ENCODE measurements around the gene KCNK4. TPM values are rescaled to one million over a fixed set of nuclear protein-coding genes. Genes with fewer than 3 reads are reported as not detected.
A peak's percentile ranks its signal among the peaks of the same experiment; 100 is the strongest.

KCNK4 gene
- total and polyA plus RNA-seq, 2 of the 13 experiments (the other 11 are each of a cell fraction or from before 2014, with no cell fraction given), result not detected

- TF ChIP-seq PATZ1 (CRISPR knock-in tag; IDR thresholded peaks at IDR 0.05), result peak; percentile 51; the same call in 1 of the 2 replicates
- no peak for TF ChIP-seq ZNF124 (CRISPR knock-in tag; IDR thresholded peaks at IDR 0.05)
- TF ChIP-seq ZNF142 (CRISPR knock-in tag; IDR thresholded peaks at IDR 0.05), result peak; percentile 81; the same call in 1 of the 2 replicates
- TF ChIP-seq ETV5 (CRISPR knock-in tag; IDR thresholded peaks at IDR 0.05; ENCODE audit: borderline replicate concordance), result no peak
- TF ChIP-seq POLR2AphosphoS5 (IDR thresholded peaks at IDR 0.05; ENCODE audit: low read depth, low read length), result 0 out of 2 replicates have a peak, but pooled peaks have one; percentile 23
- no peak for TF ChIP-seq HOXA9 (CRISPR knock-in tag; IDR thresholded peaks at IDR 0.05; ENCODE audit: borderline replicate concordance)
- TF ChIP-seq RBM22 (optimal IDR thresholded peaks at IDR 0.05; ENCODE audit: low read length), result no peak
- TF ChIP-seq ARNT2 (CRISPR knock-in tag; IDR thresholded peaks at IDR 0.05; ENCODE audit: low read depth), result no peak
- TF ChIP-seq REXO4 (CRISPR knock-in tag; IDR thresholded peaks at IDR 0.05; ENCODE audit: borderline replicate concordance), result no peak
- no peak for TF ChIP-seq CREB3 (CRISPR knock-in tag; IDR thresholded peaks at IDR 0.05)
- TF ChIP-seq ELF3 (CRISPR knock-in tag; IDR thresholded peaks at IDR 0.05), result no peak
- TF ChIP-seq ZNF136 (CRISPR knock-in tag; IDR thresholded peaks at IDR 0.05; ENCODE audit: low read depth), result no peak
- TF ChIP-seq ZNF644 (CRISPR knock-in tag; IDR thresholded peaks at IDR 0.05; ENCODE audit: low read depth), result no peak
- peak; percentile 56; the same call in 1 of the 2 replicates for TF ChIP-seq ZNF777 (CRISPR knock-in tag; IDR thresholded peaks at IDR 0.05)
- no peak for TF ChIP-seq NFRKB (IDR thresholded peaks at IDR 0.05)
- no peak for TF ChIP-seq MBNL3 (CRISPR knock-in tag; conservative IDR thresholded peaks at IDR 0.05)
- no peak for TF ChIP-seq ZNF335 (CRISPR knock-in tag; IDR thresholded peaks at IDR 0.05)
- no peak for TF ChIP-seq ZBTB20 (CRISPR knock-in tag; IDR thresholded peaks at IDR 0.05; ENCODE audit: borderline replicate concordance, low read depth)
- no peak for TF ChIP-seq HOXA7 (CRISPR knock-in tag; IDR thresholded peaks at IDR 0.05)
- TF ChIP-seq ZNF331 (CRISPR knock-in tag; IDR thresholded peaks at IDR 0.05), result 0 out of 2 replicates have a peak, but pooled peaks have one; percentile 4
- TF ChIP-seq CBX5 (CRISPR knock-in tag; IDR thresholded peaks at IDR 0.05; ENCODE audit: borderline replicate concordance), result no peak
- no peak; the same call in 1 of the 2 replicates for TF ChIP-seq HDAC1 (CRISPR knock-in tag; IDR thresholded peaks at IDR 0.05)
- TF ChIP-seq YEATS4 (CRISPR knock-in tag; IDR thresholded peaks at IDR 0.05; ENCODE audit: borderline replicate concordance), result 0 out of 2 replicates have a peak, but pooled peaks have one; percentile 54
These were observed 39.9 kb upstream of the KCNK4 start, which contains the start of gene PLCB3 (continued) for GRCh38 chr11:64251016-64251752.

Data from HepG2 (cell line).